GM21737 (cell line): ENCODE measurements around the gene LTV1.
"Not testable (repeated sequence)": the region's sequence is repeated elsewhere in the genome, so short reads cannot be mapped to it uniquely, and the experiment has no call there.

Source experiments
- ATAC-seq: cut with Tn5 transposase; IDR thresholded peaks from one replicate; pipeline ENCODE4 v1.9.1; 2021; ENCODE audit warnings: mild to moderate bottlenecking, moderate library complexity; ENCODE audit not compliant: unreplicated experiment

The LTV1 gene

GRCh38 chr6:143842902-143843676, at the start of gene LTV1:
TSS of gene LTV1 (plus strand) at chr6:143843338. CDS start at chr6:143843478, 140 bp downstream.
- peak; percentile 100 for ATAC-seq

- ATAC-seq, result not testable (repeated sequence)
These were observed 46.6 kb upstream of the LTV1 start for GRCh38 chr6:143796551-143796950.

- ATAC-seq, result not testable (repeated sequence)
These were observed 44.7 kb upstream of the LTV1 start for GRCh38 chr6:143798487-143798886.

- ATAC-seq, result no peak
These were observed 40.1 kb upstream of the LTV1 start for GRCh38 chr6:143802833-143803565.

GRCh38 chr6:143803769-143804568, 39.2 kb upstream of the LTV1 start:
- no peak for ATAC-seq

- ATAC-seq, result no peak
These were observed 38.3 kb upstream of the LTV1 start for GRCh38 chr6:143804835-143805239.

- ATAC-seq, result no peak
These were observed 36.6 kb upstream of the LTV1 start for GRCh38 chr6:143806282-143807102.

- ATAC-seq, result no peak
These were observed 35.9 kb upstream of the LTV1 start for GRCh38 chr6:143807103-143807772.

- ATAC-seq, result no peak
These were observed 32.4 kb upstream of the LTV1 start for GRCh38 chr6:143810745-143811144.

- no peak for ATAC-seq
These were observed 31.5 kb upstream of the LTV1 start for GRCh38 chr6:143811501-143812157.

- ATAC-seq, result no peak
These were observed 25.5 kb upstream of the LTV1 start for GRCh38 chr6:143817621-143818020.

GRCh38 chr6:143821359-143821758, 21.8 kb upstream of the LTV1 start:
- ATAC-seq, result no peak

- ATAC-seq, result no peak
These were observed 20.5 kb upstream of the LTV1 start for GRCh38 chr6:143822584-143823024.

GRCh38 chr6:143823548-143823947, 19.6 kb upstream of the LTV1 start:
- no peak for ATAC-seq

GRCh38 chr6:143828572-143828971, 14.6 kb upstream of the LTV1 start:
- ATAC-seq, result no peak

- ATAC-seq, result no peak
These were observed 7.0 kb upstream of the LTV1 start for GRCh38 chr6:143836150-143836549.

GRCh38 chr6:143838395-143838794, 4.7 kb upstream of the LTV1 start:
- ATAC-seq, result no peak

- no peak for ATAC-seq
These were observed 3.9 kb upstream of the LTV1 start for GRCh38 chr6:143839196-143839595.

GRCh38 chr6:143840595-143841265, 2.4 kb upstream of the LTV1 start:
- ATAC-seq, result no peak
